Breast epithelium (tissue), 3 donors: ENCODE results near the gene FBXW8.

Experiments used
- POLR2A ChIP-seq: fragments of 450-650 bp; IDR thresholded peaks from one replicate; pipeline ENCODE4 v1.6.1; 2016; ENCODE audit warnings: antibody characterized with exemption, mild to moderate bottlenecking, moderate library complexity
- TF ChIP-seq, protein P1 (sequence below), 3 donors: fragments of 450-650 bp; IDR thresholded peaks; one replicate each; pipeline ENCODE4 v1.5.1; 2016 to 2017; ENCODE audit warnings: antibody characterized with exemption in 3 of 3, mild to moderate bottlenecking in 3 of 3, moderate library complexity in 3 of 3

DNA sequence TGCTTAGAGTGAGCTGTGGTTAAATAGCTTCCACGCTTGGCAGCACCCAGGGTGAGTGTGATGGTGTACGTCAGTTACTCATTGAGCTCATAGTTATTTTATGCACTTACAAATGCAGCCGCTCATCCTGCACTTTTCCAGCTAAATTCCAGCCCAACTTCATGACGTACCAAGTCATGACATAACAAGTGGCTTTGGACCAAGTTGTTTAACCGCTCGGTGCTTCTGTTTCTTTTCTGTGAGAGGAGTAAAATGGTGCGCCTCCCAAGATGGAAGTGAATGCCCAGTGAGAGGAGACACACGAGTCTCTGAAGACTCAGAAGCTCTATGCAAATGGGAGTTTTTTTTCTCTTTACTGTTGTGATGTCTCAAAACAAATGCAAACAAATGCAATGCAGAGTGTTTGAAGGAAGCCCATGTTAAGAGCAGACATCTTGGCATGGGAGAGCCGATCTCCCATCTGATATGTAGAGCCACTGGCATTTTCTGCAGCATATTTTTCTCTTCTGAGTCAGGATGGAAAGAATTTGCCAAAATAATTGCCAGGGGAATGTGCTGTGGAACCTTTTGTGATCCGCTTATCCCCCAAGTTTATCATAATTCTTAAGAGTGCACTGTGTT, 72.2 kb downstream of the FBXW8 start:
- no peak for TF ChIP-seq POLR2A
- TF ChIP-seq, protein P1, sequence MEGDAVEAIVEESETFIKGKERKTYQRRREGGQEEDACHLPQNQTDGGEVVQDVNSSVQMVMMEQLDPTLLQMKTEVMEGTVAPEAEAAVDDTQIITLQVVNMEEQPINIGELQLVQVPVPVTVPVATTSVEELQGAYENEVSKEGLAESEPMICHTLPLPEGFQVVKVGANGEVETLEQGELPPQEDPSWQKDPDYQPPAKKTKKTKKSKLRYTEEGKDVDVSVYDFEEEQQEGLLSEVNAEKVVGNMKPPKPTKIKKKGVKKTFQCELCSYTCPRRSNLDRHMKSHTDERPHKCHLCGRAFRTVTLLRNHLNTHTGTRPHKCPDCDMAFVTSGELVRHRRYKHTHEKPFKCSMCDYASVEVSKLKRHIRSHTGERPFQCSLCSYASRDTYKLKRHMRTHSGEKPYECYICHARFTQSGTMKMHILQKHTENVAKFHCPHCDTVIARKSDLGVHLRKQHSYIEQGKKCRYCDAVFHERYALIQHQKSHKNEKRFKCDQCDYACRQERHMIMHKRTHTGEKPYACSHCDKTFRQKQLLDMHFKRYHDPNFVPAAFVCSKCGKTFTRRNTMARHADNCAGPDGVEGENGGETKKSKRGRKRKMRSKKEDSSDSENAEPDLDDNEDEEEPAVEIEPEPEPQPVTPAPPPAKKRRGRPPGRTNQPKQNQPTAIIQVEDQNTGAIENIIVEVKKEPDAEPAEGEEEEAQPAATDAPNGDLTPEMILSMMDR (IDR thresholded peaks at IDR 0.05), result no peak
